ENCODE results near the gene SLCO1B3. TPM values are rescaled to one million over a fixed set of nuclear protein-coding genes. Genes with fewer than 3 reads are reported as not detected.
A peak's percentile ranks its signal among the peaks of the same experiment; 100 is the strongest.

SLCO1B3 gene
- total and polyA plus RNA-seq, 4 donors = 33.1 to 274 (median 162) TPM

DNA sequence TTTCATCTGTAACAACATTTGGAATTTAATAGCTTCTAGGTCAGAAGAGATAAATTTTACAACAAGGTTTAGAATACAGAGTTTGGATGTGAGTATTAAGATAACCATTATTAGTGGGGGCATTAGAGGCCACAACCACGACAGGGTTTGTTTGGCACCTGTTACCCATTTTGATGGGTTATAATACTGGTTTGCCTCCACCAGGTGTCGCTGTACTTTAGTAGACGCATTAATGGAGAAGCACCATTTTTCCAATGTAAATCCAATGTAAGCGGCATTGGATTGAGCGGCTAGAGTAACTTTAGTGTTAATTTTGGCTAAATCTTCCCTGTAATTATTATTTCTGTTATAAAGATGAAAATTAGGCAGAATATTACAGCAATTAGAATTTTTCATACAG lies 136.2 kb downstream of the SLCO1B3 start:
- H3K9ac ChIP-seq (ENCODE audit: low read depth in 1 of 2, low read length in 2 of 2) = no peak overlapping the region
- H3K4me3 ChIP-seq (ENCODE audit: low read depth in 1 of 3, low read length in 3 of 3) = no peak overlapping the region
- no peaks in the 10 kb centered on the region for H3K36me3 ChIP-seq (ENCODE audit: control insufficient read depth in 4 of 4, insufficient read depth in 3 of 4, low read depth in 1 of 4, low read length in 3 of 4)
- WGBS = 44% methylated on average over 5 of the region's 5 CpGs
- H3K27me3 ChIP-seq (ENCODE audit: control insufficient read depth in 4 of 4, insufficient read depth in 4 of 4, low read length in 3 of 4) = no peaks in the 10 kb centered on the region
- no peak for TF ChIP-seq TAF1 (conservative IDR thresholded peaks at IDR 0.05)
- TF ChIP-seq, protein P1, sequence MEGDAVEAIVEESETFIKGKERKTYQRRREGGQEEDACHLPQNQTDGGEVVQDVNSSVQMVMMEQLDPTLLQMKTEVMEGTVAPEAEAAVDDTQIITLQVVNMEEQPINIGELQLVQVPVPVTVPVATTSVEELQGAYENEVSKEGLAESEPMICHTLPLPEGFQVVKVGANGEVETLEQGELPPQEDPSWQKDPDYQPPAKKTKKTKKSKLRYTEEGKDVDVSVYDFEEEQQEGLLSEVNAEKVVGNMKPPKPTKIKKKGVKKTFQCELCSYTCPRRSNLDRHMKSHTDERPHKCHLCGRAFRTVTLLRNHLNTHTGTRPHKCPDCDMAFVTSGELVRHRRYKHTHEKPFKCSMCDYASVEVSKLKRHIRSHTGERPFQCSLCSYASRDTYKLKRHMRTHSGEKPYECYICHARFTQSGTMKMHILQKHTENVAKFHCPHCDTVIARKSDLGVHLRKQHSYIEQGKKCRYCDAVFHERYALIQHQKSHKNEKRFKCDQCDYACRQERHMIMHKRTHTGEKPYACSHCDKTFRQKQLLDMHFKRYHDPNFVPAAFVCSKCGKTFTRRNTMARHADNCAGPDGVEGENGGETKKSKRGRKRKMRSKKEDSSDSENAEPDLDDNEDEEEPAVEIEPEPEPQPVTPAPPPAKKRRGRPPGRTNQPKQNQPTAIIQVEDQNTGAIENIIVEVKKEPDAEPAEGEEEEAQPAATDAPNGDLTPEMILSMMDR (IDR thresholded peaks at IDR 0.05; ENCODE audit: low read depth, low read length, missing input control) = peak; percentile 55
- peak; percentile 67 to 72 for TF ChIP-seq RAD21 (IDR thresholded peaks at IDR 0.05)
- TF ChIP-seq GABPA (IDR thresholded peaks at IDR 0.05 in 1 of 2, conservative IDR thresholded peaks at IDR 0.05 in 1 of 2) = no peak
- H3K9me3 ChIP-seq (ENCODE audit: control insufficient read depth in 4 of 4, low read length in 3 of 4) = no peaks in the 10 kb centered on the region
- H3K4me1 ChIP-seq (ENCODE audit: control insufficient read depth in 4 of 4, insufficient read depth in 4 of 4, low read length in 3 of 4) = no peaks in the 10 kb centered on the region
- DNase-seq (ENCODE audit: low spot score) = no peak
- no peak overlapping the region for H3K27ac ChIP-seq (ENCODE audit: low read depth in 1 of 2, low read length in 2 of 2)

DNA sequence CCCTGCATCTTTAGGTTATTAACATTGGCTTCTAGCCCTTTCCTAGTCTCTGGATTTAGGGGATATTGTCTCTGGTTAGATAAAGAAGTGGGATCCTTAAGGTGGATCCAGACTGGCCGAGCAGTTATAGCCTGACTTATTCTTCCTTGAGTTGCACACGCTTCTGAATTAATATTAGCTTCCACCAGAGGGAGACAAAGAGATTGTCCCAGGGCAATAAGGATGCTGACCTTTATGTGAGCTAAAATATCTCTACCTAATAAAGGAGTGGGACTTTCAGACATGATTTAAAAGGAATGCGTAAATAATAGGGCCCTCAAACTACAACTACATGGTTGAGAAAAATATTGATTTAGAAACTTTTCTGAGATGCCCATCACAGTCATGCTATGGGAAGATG lies 139.7 kb downstream of the SLCO1B3 start:
- Histone ChIP-seq H3K9ac (ENCODE audit: low read depth in 1 of 2, low read length in 2 of 2) (no peak overlapping the region), H3K9me3 (ENCODE audit: control insufficient read depth in 4 of 4, low read length in 3 of 4) (no peaks in the 10 kb centered on the region), H3K36me3 (ENCODE audit: control insufficient read depth in 4 of 4, insufficient read depth in 3 of 4, low read depth in 1 of 4, low read length in 3 of 4) (no peaks in the 10 kb centered on the region), H3K4me1 (ENCODE audit: control insufficient read depth in 4 of 4, insufficient read depth in 4 of 4, low read length in 3 of 4) (no peaks in the 10 kb centered on the region), H3K27ac (ENCODE audit: low read depth in 1 of 2, low read length in 2 of 2) (no peak overlapping the region), H3K4me3 (ENCODE audit: low read depth in 1 of 3, low read length in 3 of 3) (no peak overlapping the region), H3K27me3 (ENCODE audit: control insufficient read depth in 4 of 4, insufficient read depth in 4 of 4, low read length in 3 of 4) (no peaks in the 10 kb centered on the region)
- TF ChIP-seq RXRA (IDR thresholded peaks at IDR 0.05) = no peak
- peak; percentile 73 for TF ChIP-seq RAD21 (IDR thresholded peaks at IDR 0.05)
- TF ChIP-seq, protein P1 (IDR thresholded peaks at IDR 0.05; ENCODE audit: low read depth, low read length, missing input control) = peak; percentile 44
- DNase-seq (ENCODE audit: low spot score) = no peak
- 78% methylated on average over 3 of the region's 3 CpGs for WGBS

DNA sequence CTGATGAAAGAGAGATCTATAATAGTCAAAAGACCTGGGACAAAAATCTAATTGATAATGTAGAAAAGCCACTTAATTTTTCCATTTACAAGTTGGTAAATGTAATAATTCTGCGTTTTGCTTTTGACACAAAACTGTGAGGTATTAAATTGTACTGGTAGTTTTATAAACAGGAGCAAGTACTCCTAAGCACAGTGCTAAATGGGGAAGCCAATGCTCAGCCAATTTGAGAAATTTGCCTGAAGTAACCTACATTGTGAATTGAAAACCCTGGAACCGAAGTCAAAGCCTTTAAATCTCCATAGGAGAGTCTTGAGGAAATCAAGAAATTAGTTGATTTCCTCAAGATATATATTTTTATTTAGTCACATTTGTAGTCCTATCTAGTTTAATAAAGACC lies 152.8 kb downstream of the SLCO1B3 start:
- Histone ChIP-seq H3K36me3 (ENCODE audit: control insufficient read depth in 4 of 4, insufficient read depth in 3 of 4, low read depth in 1 of 4, low read length in 3 of 4) (no peaks in the 10 kb centered on the region), H3K4me3 (ENCODE audit: low read depth in 1 of 3, low read length in 3 of 3) (peak overlapping the region in 2 of 3 donors; percentile 23 to 24), H3K27ac (ENCODE audit: low read depth in 1 of 2, low read length in 2 of 2) (peak overlapping the region; percentile 16 to 45), H3K4me1 (ENCODE audit: control insufficient read depth in 4 of 4, insufficient read depth in 4 of 4, low read length in 3 of 4) (peaks cover 0 to 30% (median 12%) of the 10 kb centered on the region in 4 donors), H3K9ac (ENCODE audit: low read depth in 1 of 2, low read length in 2 of 2) (no peak overlapping the region), H3K9me3 (ENCODE audit: control insufficient read depth in 4 of 4, low read length in 3 of 4) (peaks cover 0 to 15% (median 1%) of the 10 kb centered on the region in 4 donors), H3K27me3 (ENCODE audit: control insufficient read depth in 4 of 4, insufficient read depth in 4 of 4, low read length in 3 of 4) (no peaks in the 10 kb centered on the region)
- WGBS = 69% methylated on average over 2 of the region's 2 CpGs
- DNase-seq (ENCODE audit: low spot score) = no peak
- TF ChIP-seq, protein P2, sequence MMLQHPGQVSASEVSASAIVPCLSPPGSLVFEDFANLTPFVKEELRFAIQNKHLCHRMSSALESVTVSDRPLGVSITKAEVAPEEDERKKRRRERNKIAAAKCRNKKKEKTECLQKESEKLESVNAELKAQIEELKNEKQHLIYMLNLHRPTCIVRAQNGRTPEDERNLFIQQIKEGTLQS (IDR thresholded peaks at IDR 0.05) = no peak
- TF ChIP-seq JUND (IDR thresholded peaks at IDR 0.05) (no peak), FOXA2 (IDR thresholded peaks at IDR 0.05) (no peak), GABPA (IDR thresholded peaks at IDR 0.05 in 1 of 2, conservative IDR thresholded peaks at IDR 0.05 in 1 of 2) (no peak), YY1 (IDR thresholded peaks at IDR 0.05) (no peak), TAF1 (conservative IDR thresholded peaks at IDR 0.05) (no peak)
- TF ChIP-seq, protein P3, sequence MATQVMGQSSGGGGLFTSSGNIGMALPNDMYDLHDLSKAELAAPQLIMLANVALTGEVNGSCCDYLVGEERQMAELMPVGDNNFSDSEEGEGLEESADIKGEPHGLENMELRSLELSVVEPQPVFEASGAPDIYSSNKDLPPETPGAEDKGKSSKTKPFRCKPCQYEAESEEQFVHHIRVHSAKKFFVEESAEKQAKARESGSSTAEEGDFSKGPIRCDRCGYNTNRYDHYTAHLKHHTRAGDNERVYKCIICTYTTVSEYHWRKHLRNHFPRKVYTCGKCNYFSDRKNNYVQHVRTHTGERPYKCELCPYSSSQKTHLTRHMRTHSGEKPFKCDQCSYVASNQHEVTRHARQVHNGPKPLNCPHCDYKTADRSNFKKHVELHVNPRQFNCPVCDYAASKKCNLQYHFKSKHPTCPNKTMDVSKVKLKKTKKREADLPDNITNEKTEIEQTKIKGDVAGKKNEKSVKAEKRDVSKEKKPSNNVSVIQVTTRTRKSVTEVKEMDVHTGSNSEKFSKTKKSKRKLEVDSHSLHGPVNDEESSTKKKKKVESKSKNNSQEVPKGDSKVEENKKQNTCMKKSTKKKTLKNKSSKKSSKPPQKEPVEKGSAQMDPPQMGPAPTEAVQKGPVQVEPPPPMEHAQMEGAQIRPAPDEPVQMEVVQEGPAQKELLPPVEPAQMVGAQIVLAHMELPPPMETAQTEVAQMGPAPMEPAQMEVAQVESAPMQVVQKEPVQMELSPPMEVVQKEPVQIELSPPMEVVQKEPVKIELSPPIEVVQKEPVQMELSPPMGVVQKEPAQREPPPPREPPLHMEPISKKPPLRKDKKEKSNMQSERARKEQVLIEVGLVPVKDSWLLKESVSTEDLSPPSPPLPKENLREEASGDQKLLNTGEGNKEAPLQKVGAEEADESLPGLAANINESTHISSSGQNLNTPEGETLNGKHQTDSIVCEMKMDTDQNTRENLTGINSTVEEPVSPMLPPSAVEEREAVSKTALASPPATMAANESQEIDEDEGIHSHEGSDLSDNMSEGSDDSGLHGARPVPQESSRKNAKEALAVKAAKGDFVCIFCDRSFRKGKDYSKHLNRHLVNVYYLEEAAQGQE (IDR thresholded peaks at IDR 0.05) = no peak
- TF ChIP-seq, protein P1 (IDR thresholded peaks at IDR 0.05; ENCODE audit: low read depth, low read length, missing input control) = no peak
